H9 (cell line): ENCODE measurements around the gene MLH1. TPM values are rescaled to one million over a fixed set of nuclear protein-coding genes. Genes with fewer than 3 reads are reported as not detected.

Experiments used
- DNase-seq: peaks from one replicate; pipeline ENCODE4 v3.0.0-alpha.2; 2017
- H2AFZ ChIP-seq: one replicate; pipeline ENCODE4 v1.6.1; 2013; ENCODE audit warnings: mild to moderate bottlenecking, low read length, control low read depth, moderate library complexity
- H2AK5ac ChIP-seq: 2 replicates; pipeline ENCODE4 v1.6.1; 2013; ENCODE audit warnings: low read length, control low read depth, mixed read lengths; ENCODE audit not compliant: insufficient read length
- H2BK120ac ChIP-seq: one replicate; pipeline ENCODE4 v1.6.1; 2013; ENCODE audit warnings: low read depth, mild to moderate bottlenecking, low read length, control low read depth, inconsistent platforms; ENCODE audit not compliant: poor library complexity, severe bottlenecking
- H2BK12ac ChIP-seq: 2 replicates; pipeline ENCODE4 v1.6.1; 2013; ENCODE audit warnings: low read length, control low read depth, mixed read lengths, low read depth; ENCODE audit not compliant: insufficient read length
- H2BK15ac ChIP-seq: 2 replicates; pipeline ENCODE4 v1.6.1; 2013; ENCODE audit warnings: low read depth, low read length, control low read depth
- H2BK20ac ChIP-seq: one replicate; pipeline ENCODE4 v1.6.1; 2013; ENCODE audit warnings: low read depth, mild to moderate bottlenecking, low read length, control low read depth, inconsistent platforms; ENCODE audit not compliant: poor library complexity, severe bottlenecking
- H2BK5ac ChIP-seq: 2 replicates; pipeline ENCODE4 v1.6.1; 2013; ENCODE audit warnings: low read length, control low read depth, mixed read lengths; ENCODE audit not compliant: insufficient read length
- H3K14ac ChIP-seq: 2 replicates; pipeline ENCODE4 v1.6.1; 2013; ENCODE audit warnings: low read length, control low read depth; ENCODE audit not compliant: insufficient read depth
- H3K18ac ChIP-seq: 2 replicates; pipeline ENCODE4 v1.6.1; 2013; ENCODE audit warnings: low read depth, mild to moderate bottlenecking, mixed read lengths, low read length, control low read depth; ENCODE audit not compliant: insufficient read length
- H3K23ac ChIP-seq: 2 replicates; pipeline ENCODE4 v1.6.1; 2013; ENCODE audit warnings: low read length, control low read depth, mixed read lengths, low read depth; ENCODE audit not compliant: insufficient read length
- H3K23me2 ChIP-seq: 2 replicates; pipeline ENCODE4 v1.6.1; 2013; ENCODE audit warnings: low read depth, mild to moderate bottlenecking, mixed read lengths, low read length, control low read depth; ENCODE audit not compliant: insufficient read length, poor library complexity, severe bottlenecking
- H3K27ac ChIP-seq: 2 replicates; pipeline ENCODE4 v1.5.1; 2013; ENCODE audit warnings: low read length, control low read depth, mixed read lengths, low read depth; ENCODE audit not compliant: insufficient read length
- H3K27me3 ChIP-seq: 2 replicates; pipeline ENCODE4 v1.6.1; 2013; ENCODE audit warnings: low read length, control low read depth, inconsistent platforms; ENCODE audit not compliant: insufficient read depth
- H3K4ac ChIP-seq: 2 replicates; pipeline ENCODE4 v1.6.1; 2013; ENCODE audit warnings: low read depth, mild to moderate bottlenecking, control low read depth, inconsistent platforms, low read length, moderate library complexity
- H3K4me1 ChIP-seq: 2 replicates; pipeline ENCODE4 v1.6.1; 2013; ENCODE audit warnings: low read length, control low read depth, inconsistent platforms; ENCODE audit not compliant: insufficient read depth
- H3K4me2 ChIP-seq: 2 replicates; pipeline ENCODE4 v1.6.1; 2013; ENCODE audit warnings: low read length, control low read depth, mixed read lengths; ENCODE audit not compliant: insufficient read length, insufficient read depth
- H3K56ac ChIP-seq: 2 replicates; pipeline ENCODE4 v1.6.1; 2013; ENCODE audit warnings: low read depth, mild to moderate bottlenecking, mixed read lengths, low read length, control low read depth; ENCODE audit not compliant: insufficient read length
- H3K79me1 ChIP-seq: 2 replicates; pipeline ENCODE4 v1.6.1; 2013; ENCODE audit warnings: low read depth, mild to moderate bottlenecking, moderate library complexity, low read length, control low read depth, inconsistent platforms; ENCODE audit not compliant: insufficient read depth, poor library complexity, severe bottlenecking
- H3K79me2 ChIP-seq: 2 replicates; pipeline ENCODE4 v1.6.1; 2013; ENCODE audit warnings: low read length, control low read depth, inconsistent platforms; ENCODE audit not compliant: insufficient read depth
- H3K9ac ChIP-seq: 2 replicates; pipeline ENCODE4 v1.6.1; 2013; ENCODE audit warnings: low read length, control low read depth, mixed read lengths; ENCODE audit not compliant: insufficient read length; ENCODE audit errors: extremely low read depth
- H3K9me3 ChIP-seq: one replicate; pipeline ENCODE4 v1.6.1; 2013; ENCODE audit warnings: low read depth, low read length, inconsistent platforms; ENCODE audit not compliant: control insufficient read depth
- H3T11ph ChIP-seq: one replicate; pipeline ENCODE4 v1.6.1; 2013; ENCODE audit warnings: mild to moderate bottlenecking, low read length, control low read depth, inconsistent platforms
- H4K20me1 ChIP-seq: one replicate; pipeline ENCODE4 v1.6.1; 2013; ENCODE audit not compliant: control insufficient read depth, insufficient read length, insufficient read depth
- H4K5ac ChIP-seq: 2 replicates; pipeline ENCODE4 v1.6.1; 2013; ENCODE audit warnings: low read depth, mild to moderate bottlenecking, mixed read lengths, low read length, control low read depth; ENCODE audit not compliant: insufficient read length
- H4K8ac ChIP-seq: replicated peaks from 2 replicates; pipeline ENCODE4 v1.6.1; 2013; ENCODE audit warnings: low read length, control low read depth, mixed read lengths, low read depth; ENCODE audit not compliant: insufficient read length
- H4K91ac ChIP-seq: 2 replicates; pipeline ENCODE4 v1.6.1; 2013; ENCODE audit warnings: low read depth, mild to moderate bottlenecking, moderate library complexity, mixed read lengths, low read length, control low read depth; ENCODE audit not compliant: insufficient read length
- H3K27ac Mint-ChIP-seq, 3 experiments: 2 replicates in 2 of 3; 3 replicates in 1 of 3; pipeline ENCODE4 v1.8.0; 2020 to 2021; ENCODE audit warnings: mixed read lengths in 3 of 3, mild to moderate bottlenecking in 1 of 3, moderate library complexity in 1 of 3
- H3K27me3 Mint-ChIP-seq: 2 replicates; pipeline ENCODE4 v1.8.0; 2021; ENCODE audit warnings: low read depth, mild to moderate bottlenecking, moderate library complexity, mixed read lengths
- H3K36me3 Mint-ChIP-seq, 3 experiments: 2 replicates in 2 of 3; 3 replicates in 1 of 3; pipeline ENCODE4 v1.8.0; 2020 to 2021; ENCODE audit warnings: low read depth in 3 of 3, mixed read lengths in 3 of 3; ENCODE audit not compliant: insufficient read depth in 1 of 3
- H3K4me1 Mint-ChIP-seq, 2 experiments: 2 replicates each; pipeline ENCODE4 v1.8.0; 2020; ENCODE audit warnings: mixed read lengths in 2 of 2
- H3K4me3 Mint-ChIP-seq, 2 experiments: 2 replicates in 1 of 2; 3 replicates in 1 of 2; pipeline ENCODE4 v1.8.0; 2020 to 2021; ENCODE audit warnings: mild to moderate bottlenecking in 2 of 2, mixed read lengths in 2 of 2, moderate library complexity in 1 of 2
- H3K9me3 Mint-ChIP-seq, 2 experiments: 2 replicates in 1 of 2; 3 replicates in 1 of 2; pipeline ENCODE4 v1.8.0; 2020; ENCODE audit warnings: mild to moderate bottlenecking in 2 of 2, mixed read lengths in 2 of 2, moderate library complexity in 1 of 2
- CTCF ChIP-seq: fragments of 200-600 bp; sonication (generic); conservative IDR thresholded peaks from 3 replicates; pipeline ENCODE4 v1.8.0; 2021; ENCODE audit warnings: antibody characterized with exemption, mild to moderate bottlenecking
- WGBS: extraction: QIAGEN DNeasy Blood & Tissue Kit; methylation state at CpG from one replicate; pipeline ENCODE4 v1.1.7; 2013; ENCODE audit warnings: missing lambda C conversion rate, low lambda C conversion rate, mixed read lengths; ENCODE audit not compliant: insufficient read length; ENCODE audit errors: extremely low coverage; 5-methylcytosine and 5-hydroxymethylcytosine counted together
- total RNA-seq: library from RNA; stranded (reverse); gene quantifications from 2 replicates; pipeline ENCODE4 v1.2.1, GENCODE V29; 2021

Gene MLH1
- total RNA-seq, 1 experiment from 2014 or later, result 45.1 TPM

GRCh38 chr3:36964331-36964730, 29.0 kb upstream of the MLH1 start:
- no peak overlapping the region for H3K9ac ChIP-seq
- no peak overlapping the region for H3K4me3 Mint-ChIP-seq
- no peak overlapping the region for H3K18ac ChIP-seq
- DNase-seq, result no peak
- no peaks in the 10 kb centered on the region for H3K27me3 Mint-ChIP-seq
- no peak overlapping the region for H2AFZ ChIP-seq
- no peaks in the 10 kb centered on the region for H3K23me2 ChIP-seq
- H4K20me1 ChIP-seq, result no peaks in the 10 kb centered on the region
- no peak overlapping the region for H3K27ac ChIP-seq
- H3K14ac ChIP-seq, result no peak overlapping the region
- no peaks in the 10 kb centered on the region for H3K36me3 Mint-ChIP-seq
- no peak overlapping the region for H3K27ac Mint-ChIP-seq
- no peak overlapping the region for H3K4ac ChIP-seq
- H3K79me2 ChIP-seq, result no peaks in the 10 kb centered on the region
- H3K4me2 ChIP-seq, result no peak overlapping the region
- no peak overlapping the region for H4K5ac ChIP-seq
- no peak overlapping the region for H2BK12ac ChIP-seq
- TF ChIP-seq CTCF, result no peak
- H2BK120ac ChIP-seq, result no peak overlapping the region
- H3K27me3 ChIP-seq, result no peaks in the 10 kb centered on the region
- H2AK5ac ChIP-seq, result no peak overlapping the region
- no peak overlapping the region for H3T11ph ChIP-seq
- no peaks in the 10 kb centered on the region for H3K9me3 Mint-ChIP-seq
- WGBS, result no CpG with 5 or more reads among the region's 1 CpG
- H3K9me3 ChIP-seq, result no peaks in the 10 kb centered on the region
- no peak overlapping the region for H4K91ac ChIP-seq
- no peak overlapping the region for H2BK5ac ChIP-seq
- H3K4me1 ChIP-seq, result peaks cover 5% of the 10 kb centered on the region; the same call in 1 of the 2 replicates
- H3K56ac ChIP-seq, result no peak overlapping the region
- H3K23ac ChIP-seq, result no peak overlapping the region
- H3K79me1 ChIP-seq, result no peaks in the 10 kb centered on the region
- H2BK20ac ChIP-seq, result no peak overlapping the region
- no peak overlapping the region for H2BK15ac ChIP-seq
- H3K4me1 Mint-ChIP-seq, result peaks cover 14 to 18% of the 10 kb centered on the region in 2 experiments
- no peak overlapping the region for H4K8ac ChIP-seq
